SK-N-MC (cell line): Measurements from ENCODE around the gene PYM1.
"Not testable (repeated sequence)": the region's sequence is repeated elsewhere in the genome, so short reads cannot be mapped to it uniquely, and the experiment has no call there.

ENCODE experiments used
- DNase-seq: peaks from one replicate; pipeline ENCODE4 v3.0.0-alpha.2; 2011; ENCODE audit warnings: low read depth, low spot score
- H3K27ac ChIP-seq: fragments of 200-600 bp; sonication (generic); 2 replicates; pipeline ENCODE4 v1.5.1; 2016; ENCODE audit warnings: mixed run types
- H3K36me3 ChIP-seq: fragments of 200-600 bp; sonication (generic); 2 replicates; pipeline ENCODE4 v1.6.1; 2017; ENCODE audit warnings: antibody characterized with exemption, low read length, mixed read lengths; ENCODE audit not compliant: insufficient read depth
- H3K4me3 ChIP-seq: fragments of 200-600 bp; sonication (generic); 2 replicates; pipeline ENCODE4 v1.5.1; 2016
- H3K9ac ChIP-seq: fragments of 200-600 bp; sonication (generic); 2 replicates; pipeline ENCODE4 v1.8.0; 2017; ENCODE audit warnings: mixed run types, mixed read lengths; ENCODE audit not compliant: insufficient read length
- H3K9me3 ChIP-seq: fragments of 200-600 bp; sonication (generic); 2 replicates; pipeline ENCODE4 v1.6.1; 2017; ENCODE audit warnings: low read depth, mild to moderate bottlenecking, antibody characterized with exemption, low read length, moderate library complexity, mixed read lengths
- EZH2 ChIP-seq: fragments of 200-600 bp; sonication (generic); IDR thresholded peaks from one replicate; pipeline ENCODE4 v1.6.1; 2017; ENCODE audit warnings: antibody characterized with exemption
- FOXP2 ChIP-seq: optimal IDR thresholded peaks from 2 replicates; pipeline ENCODE3; 2011; ENCODE audit warnings: mild to moderate bottlenecking, moderate library complexity; ENCODE audit not compliant: insufficient read depth; ENCODE audit errors: extremely low read length, control extremely low read depth
- POLR2AphosphoS5 ChIP-seq: IDR thresholded peaks from 2 replicates; pipeline ENCODE4 v1.6.1; 2012; ENCODE audit warnings: mild to moderate bottlenecking, low read depth, low read length, borderline replicate concordance

Gene PYM1

DNA sequence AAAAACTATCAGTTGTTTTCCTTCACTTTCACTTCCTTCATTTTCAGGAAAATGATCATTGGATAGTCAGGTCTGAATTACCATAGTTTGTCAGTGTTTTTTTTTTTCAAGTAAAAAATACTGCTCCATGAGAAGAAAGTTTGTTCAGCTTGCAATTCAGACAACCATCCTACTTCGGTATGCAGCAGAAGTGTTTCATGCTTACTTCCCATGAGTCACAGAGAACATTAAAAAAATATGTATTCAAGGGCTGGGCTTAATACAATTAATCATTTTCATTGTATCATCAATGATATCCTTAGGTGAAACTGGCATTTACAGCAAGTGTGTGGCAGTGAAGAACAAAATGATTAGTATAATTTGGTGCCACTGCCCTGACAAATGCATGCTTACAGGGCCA lies 21.6 kb downstream of the PYM1 start:
- no peak for TF ChIP-seq POLR2AphosphoS5
- no peak for TF ChIP-seq FOXP2
- no peak for TF ChIP-seq EZH2
- Histone ChIP-seq H3K9ac (no peak overlapping the region), H3K36me3 (peaks cover 4% of the 10 kb centered on the region; the same call in 1 of the 2 replicates), H3K9me3 (no peaks in the 10 kb centered on the region), H3K4me3 (no peak overlapping the region), H3K27ac (no peak overlapping the region)
- no peak for DNase-seq

DNA sequence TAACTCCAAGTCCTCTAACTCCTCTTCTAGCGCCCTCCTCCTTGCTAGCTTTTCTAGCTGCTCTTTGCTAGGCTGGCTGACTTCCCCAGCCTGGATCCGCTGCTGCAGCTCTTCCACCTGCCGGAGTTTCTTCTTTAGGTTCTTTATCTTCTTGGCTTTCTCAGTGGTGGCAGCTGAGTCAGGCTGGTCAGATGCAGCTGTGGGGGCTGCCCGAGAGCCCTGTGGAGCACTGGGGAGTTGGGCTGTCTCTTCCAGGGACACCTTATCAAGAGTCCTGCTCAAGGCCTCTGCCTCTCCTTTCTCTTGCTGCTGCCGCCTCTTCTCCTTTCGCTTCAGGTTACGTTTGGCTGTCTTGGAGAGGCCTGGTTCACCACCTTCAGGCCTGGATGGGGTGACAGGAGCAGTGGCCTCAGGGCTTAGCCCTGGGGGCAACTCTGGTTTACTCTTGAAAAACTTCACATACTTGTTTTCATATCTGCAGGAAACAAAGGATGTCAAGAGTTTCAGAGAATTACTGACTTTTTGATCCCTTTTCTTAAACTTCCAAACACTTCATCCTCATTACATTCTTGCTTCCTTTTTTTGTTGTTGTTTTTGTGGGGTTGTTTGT lies 25.7 kb downstream of the PYM1 start:
- Histone ChIP-seq H3K4me3 (no peak overlapping the region), H3K9ac (no peak overlapping the region), H3K9me3 (no peaks in the 10 kb centered on the region), H3K27ac (peak overlapping the region; percentile 42), H3K36me3 (peaks cover 4% of the 10 kb centered on the region; the same call in 1 of the 2 replicates)
- TF ChIP-seq EZH2 (no peak), POLR2AphosphoS5 (no peak), FOXP2 (no peak)
- DNase-seq = no peak

GRCh38 chr12:55899082-55899481 lies 28.6 kb downstream of the PYM1 start:
- Histone ChIP-seq H3K36me3 (peaks cover 4% of the 10 kb centered on the region; the same call in 1 of the 2 replicates), H3K9me3 (no peaks in the 10 kb centered on the region), H3K27ac (no peak overlapping the region), H3K9ac (no peak overlapping the region), H3K4me3 (no peak overlapping the region)
- DNase-seq = no peak
- TF ChIP-seq EZH2 (no peak), FOXP2 (no peak), POLR2AphosphoS5 (no peak)

GRCh38 chr12:55893723-55894122 lies 34.0 kb downstream of the PYM1 start:
- no peak overlapping the region for H3K9ac ChIP-seq
- H3K4me3 ChIP-seq = no peak overlapping the region
- no peak for TF ChIP-seq FOXP2
- TF ChIP-seq EZH2 = no peak
- no peak for TF ChIP-seq POLR2AphosphoS5
- H3K27ac ChIP-seq = no peak overlapping the region
- no peak for DNase-seq
- no peaks in the 10 kb centered on the region for H3K36me3 ChIP-seq
- H3K9me3 ChIP-seq = no peaks in the 10 kb centered on the region

- Histone ChIP-seq H3K9ac (no peak overlapping the region), H3K4me3 (no peak overlapping the region), H3K36me3 (no peaks in the 10 kb centered on the region), H3K9me3 (no peaks in the 10 kb centered on the region), H3K27ac (no peak overlapping the region)
- TF ChIP-seq EZH2 (no peak), FOXP2 (no peak), POLR2AphosphoS5 (no peak)
- DNase-seq = no peak
These were observed 36.4 kb downstream of the PYM1 start for GRCh38 chr12:55891310-55891709.

DNA sequence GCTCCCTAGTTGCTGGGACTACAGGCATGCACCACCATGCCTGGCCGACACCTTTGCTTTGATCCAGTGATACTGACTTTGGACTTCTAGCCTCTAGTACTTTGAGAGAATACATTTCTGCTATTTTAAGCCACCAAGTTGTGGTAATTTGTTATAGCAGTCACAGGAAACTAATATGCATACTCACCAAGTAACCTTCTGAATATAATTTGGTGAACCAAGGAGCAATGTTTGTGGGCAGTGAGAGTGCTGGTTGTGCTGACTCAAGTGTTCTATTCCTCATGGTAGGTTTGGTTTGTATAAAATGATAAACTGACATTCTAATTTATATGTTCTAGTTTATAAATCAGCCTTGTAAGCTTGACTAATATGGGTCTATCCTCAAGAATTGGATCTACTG lies 42.6 kb downstream of the PYM1 start:
- Histone ChIP-seq H3K9me3 (no peaks in the 10 kb centered on the region), H3K9ac (no peak overlapping the region), H3K27ac (no peak overlapping the region), H3K4me3 (no peak overlapping the region), H3K36me3 (no peaks in the 10 kb centered on the region)
- TF ChIP-seq EZH2 (no peak), POLR2AphosphoS5 (no peak), FOXP2 (no peak)
- no peak for DNase-seq

- H3K4me3 ChIP-seq = no peak overlapping the region
- TF ChIP-seq FOXP2 = no peak
- no peak for TF ChIP-seq POLR2AphosphoS5
- TF ChIP-seq EZH2 = no peak
- no peak overlapping the region for H3K27ac ChIP-seq
- no peak for DNase-seq
- no peaks in the 10 kb centered on the region; the same call in 1 of the 2 replicates for H3K36me3 ChIP-seq
- no peaks in the 10 kb centered on the region for H3K9me3 ChIP-seq
- H3K9ac ChIP-seq = no peak overlapping the region
These were observed 49.9 kb downstream of the PYM1 start for GRCh38 chr12:55877824-55878223.

DNA sequence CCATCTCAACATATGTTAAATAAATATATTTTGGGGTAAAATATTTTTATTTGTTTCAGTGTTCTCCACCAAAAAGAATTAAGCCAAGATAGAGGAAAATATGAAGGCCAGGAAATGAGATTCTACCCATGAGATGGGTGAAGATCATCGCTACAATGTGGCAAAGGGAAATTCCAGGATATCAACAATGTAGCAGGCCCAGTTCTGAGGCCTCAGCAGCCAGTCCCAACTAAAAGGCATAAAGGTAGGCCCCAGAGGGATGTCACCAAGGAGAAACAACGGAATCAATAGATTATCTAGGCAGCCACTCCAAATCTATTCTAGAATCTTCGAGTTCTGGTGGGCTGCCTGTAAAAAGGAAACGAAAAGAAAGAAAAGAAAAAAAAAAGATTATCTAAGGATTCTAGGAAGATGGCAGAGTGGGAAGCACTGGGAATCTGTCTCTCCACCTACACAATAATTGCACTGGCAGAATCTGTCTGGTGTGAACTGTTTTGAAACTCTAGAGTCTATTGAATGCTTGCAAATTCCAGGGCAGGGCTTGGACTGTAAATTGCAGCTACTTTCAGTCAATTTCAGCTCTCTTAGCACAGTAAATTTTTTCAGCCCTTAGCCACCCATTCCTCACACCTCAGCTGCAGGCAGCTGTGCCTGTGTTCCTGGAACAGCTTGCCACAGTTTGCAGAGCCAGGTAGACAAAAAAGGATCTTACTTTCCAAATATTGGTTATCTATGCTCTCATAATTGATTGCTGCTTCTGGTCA lies 51.8 kb downstream of the PYM1 start:
- Histone ChIP-seq H3K36me3 (no peaks in the 10 kb centered on the region; the same call in 1 of the 2 replicates), H3K9me3 (no peaks in the 10 kb centered on the region), H3K9ac (no peak overlapping the region), H3K4me3 (no peak overlapping the region), H3K27ac (no peak overlapping the region)
- no peak for DNase-seq
- TF ChIP-seq FOXP2 (no peak), EZH2 (no peak), POLR2AphosphoS5 (no peak)

GRCh38 chr12:55874443-55874842 lies 53.3 kb downstream of the PYM1 start:
- TF ChIP-seq POLR2AphosphoS5 (no peak), FOXP2 (no peak), EZH2 (no peak)
- H3K27ac ChIP-seq = no peak overlapping the region
- H3K36me3 ChIP-seq = no peaks in the 10 kb centered on the region; the same call in 1 of the 2 replicates
- no peak overlapping the region for H3K4me3 ChIP-seq
- DNase-seq = no peak
- H3K9ac ChIP-seq = no peak overlapping the region
- H3K9me3 ChIP-seq = no peaks in the 10 kb centered on the region

- not testable (repeated sequence) for H3K27ac ChIP-seq, H3K36me3 ChIP-seq, H3K9ac ChIP-seq, H3K9me3 ChIP-seq, H3K4me3 ChIP-seq, DNase-seq
These were observed 61.2 kb downstream of the PYM1 start for GRCh38 chr12:55866454-55867004.
